HG02885 (cell line): ENCODE measurements around the gene ZNF185.

Experiments
- ATAC-seq: cut with Tn5 transposase; IDR thresholded peaks from one replicate; pipeline ENCODE4 v1.9.1; 2021; ENCODE audit warnings: mild to moderate bottlenecking; ENCODE audit not compliant: unreplicated experiment, poor library complexity

ZNF185 gene

GRCh38 chrX:152913910-152914309, 16.0 kb downstream of the ZNF185 start:
- ATAC-seq: no peak

GRCh38 chrX:152915541-152916241, 17.8 kb downstream of the ZNF185 start:
- peak; percentile 90 for ATAC-seq

GRCh38 chrX:152917656-152918579, 20.1 kb downstream of the ZNF185 start:
- ATAC-seq: no peak

- no peak for ATAC-seq
Observed at GRCh38 chrX:152918707-152919106, 20.8 kb downstream of the ZNF185 start.

- ATAC-seq: no peak
Observed at GRCh38 chrX:152923599-152923998, 25.7 kb downstream of the ZNF185 start.

- ATAC-seq: no peak
Observed at GRCh38 chrX:152925835-152926234, 28.0 kb downstream of the ZNF185 start.

- peak; percentile 75 for ATAC-seq
Observed at GRCh38 chrX:152926279-152926678, 28.4 kb downstream of the ZNF185 start.

- no peak for ATAC-seq
Observed at GRCh38 chrX:152926923-152927322, 29.1 kb downstream of the ZNF185 start.

- ATAC-seq: no peak
Observed at GRCh38 chrX:152927858-152928760, 30.2 kb downstream of the ZNF185 start.

GRCh38 chrX:152928761-152929400, 31.0 kb downstream of the ZNF185 start:
- no peak for ATAC-seq

GRCh38 chrX:152929898-152930297, 32.0 kb downstream of the ZNF185 start:
- no peak for ATAC-seq

GRCh38 chrX:152930516-152930915, 32.6 kb downstream of the ZNF185 start:
- ATAC-seq: no peak

GRCh38 chrX:152932144-152932543, 34.3 kb downstream of the ZNF185 start:
- ATAC-seq: no peak

GRCh38 chrX:152932598-152933175, 34.8 kb downstream of the ZNF185 start:
- no peak for ATAC-seq

GRCh38 chrX:152936306-152936705, 38.4 kb downstream of the ZNF185 start:
- ATAC-seq: no peak

- no peak for ATAC-seq
Observed at GRCh38 chrX:152937236-152937635, 39.4 kb downstream of the ZNF185 start.

- ATAC-seq: peak; percentile 93
Observed at GRCh38 chrX:152941328-152942076, 43.6 kb downstream of the ZNF185 start.

- no peak for ATAC-seq
Observed at GRCh38 chrX:152942077-152942442, 44.2 kb downstream of the ZNF185 start.

- ATAC-seq: no peak
Observed at GRCh38 chrX:152943826-152944225, 46.0 kb downstream of the ZNF185 start.
